ENCODE measurements around the gene ENOX1.

Gene ENOX1

DNA sequence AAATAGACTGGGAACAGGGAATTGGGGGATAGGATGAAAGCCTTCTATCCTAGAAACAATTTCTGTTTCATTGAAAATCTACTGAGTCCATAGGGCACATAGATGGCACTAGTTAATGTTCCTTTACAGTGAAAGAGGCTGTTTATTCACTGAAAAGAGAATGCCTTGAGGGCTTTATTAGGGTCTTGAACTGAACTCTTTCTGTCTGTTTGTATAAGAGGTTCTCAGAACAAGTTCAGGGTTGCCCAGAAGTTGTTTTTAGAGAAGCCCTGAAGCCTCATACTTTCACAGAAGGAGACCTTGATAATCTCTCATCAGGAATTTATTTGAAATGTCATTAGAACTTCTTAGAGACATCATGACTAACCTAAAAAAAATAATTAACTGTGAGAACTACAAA lies 43.9 kb downstream of the ENOX1 start:
- Mint-ChIP-seq H3K9me3 (no peaks in the 10 kb centered on the region), H3K4me3 (no peak overlapping the region), H3K4me1 (ENCODE audit: low read depth) (no peaks in the 10 kb centered on the region), H3K36me3 (ENCODE audit: low read depth) (no peaks in the 10 kb centered on the region), H3K27ac (no peak overlapping the region), H3K27me3 (peaks cover 25% of the 10 kb centered on the region)
- no peak for DNase-seq

DNA sequence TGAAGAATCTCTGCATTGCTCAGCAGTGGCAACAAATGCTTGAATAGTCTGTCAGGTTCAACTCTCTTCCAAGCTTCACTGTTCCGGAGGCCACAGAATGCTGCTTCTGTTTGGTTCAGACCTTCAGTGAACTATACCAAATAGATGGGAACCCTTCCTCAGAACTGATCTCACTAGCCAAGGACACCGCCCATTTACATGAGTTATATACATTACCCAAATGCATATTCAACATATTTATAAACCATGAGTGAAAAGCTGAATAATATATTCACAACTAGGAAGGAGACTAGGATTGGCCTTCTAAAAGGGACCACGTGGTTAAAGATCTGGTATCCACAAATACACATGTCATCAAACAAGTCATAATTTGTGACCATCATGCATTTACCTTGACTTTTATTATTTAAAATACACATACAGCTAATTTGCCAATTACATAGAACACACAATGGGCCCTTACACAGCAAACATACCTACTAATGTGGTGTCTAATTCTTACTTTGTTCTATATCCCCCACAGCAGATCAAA lies 49.3 kb downstream of the ENOX1 start:
- Mint-ChIP-seq H3K36me3 (ENCODE audit: low read depth) (no peaks in the 10 kb centered on the region), H3K9me3 (no peaks in the 10 kb centered on the region), H3K4me3 (no peak overlapping the region), H3K27me3 (peaks cover 3% of the 10 kb centered on the region), H3K27ac (no peak overlapping the region), H3K4me1 (ENCODE audit: low read depth) (no peaks in the 10 kb centered on the region)
- no peak for DNase-seq

DNA sequence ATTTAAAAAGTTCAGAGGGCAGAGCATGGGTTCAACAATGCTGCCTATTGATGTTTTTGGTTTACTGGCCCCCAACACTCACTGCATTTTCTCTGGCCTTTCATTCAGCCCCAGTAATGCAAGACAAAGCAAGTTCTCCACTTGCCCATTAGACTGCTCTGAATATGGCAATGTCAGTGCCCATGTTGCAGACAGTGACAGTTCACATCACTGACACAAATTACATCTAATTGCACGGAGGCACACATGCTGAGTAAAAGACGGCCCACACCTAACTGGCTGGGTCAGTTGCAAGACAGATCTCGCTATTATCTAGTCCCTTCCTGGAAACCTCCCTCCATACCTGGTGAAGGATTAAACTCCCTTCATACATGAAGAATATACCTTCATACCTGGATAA lies 54.0 kb downstream of the ENOX1 start:
- Mint-ChIP-seq H3K27ac (no peak overlapping the region), H3K4me1 (ENCODE audit: low read depth) (no peaks in the 10 kb centered on the region), H3K4me3 (no peak overlapping the region), H3K9me3 (no peaks in the 10 kb centered on the region), H3K36me3 (ENCODE audit: low read depth) (no peaks in the 10 kb centered on the region), H3K27me3 (peaks cover 22% of the 10 kb centered on the region)
- DNase-seq, result no peak

DNA sequence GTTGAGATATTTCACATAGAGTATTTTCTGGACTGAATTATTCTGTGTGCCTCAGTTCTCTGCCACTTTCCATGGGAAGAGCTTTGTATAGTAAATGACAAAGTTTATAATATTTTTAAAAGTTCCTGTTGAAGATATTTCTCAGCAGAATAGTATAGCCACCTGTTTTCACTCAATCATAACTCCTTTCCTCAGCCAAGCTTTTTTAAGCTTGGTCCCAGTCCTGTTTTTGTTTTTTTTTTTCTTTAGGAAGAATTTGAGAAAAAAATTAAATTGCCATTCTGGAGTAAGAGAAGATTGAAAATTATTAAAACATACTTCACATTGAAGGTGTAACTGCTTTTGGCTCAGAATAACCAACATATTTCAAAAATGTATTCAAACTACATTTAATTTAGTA lies 55.5 kb downstream of the ENOX1 start:
- H3K36me3 Mint-ChIP-seq (ENCODE audit: low read depth), result no peaks in the 10 kb centered on the region
- no peak overlapping the region for H3K27ac Mint-ChIP-seq
- H3K4me1 Mint-ChIP-seq (ENCODE audit: low read depth), result no peaks in the 10 kb centered on the region
- H3K4me3 Mint-ChIP-seq, result no peak overlapping the region
- no peak for DNase-seq
- no peaks in the 10 kb centered on the region for H3K9me3 Mint-ChIP-seq
- peaks cover 28% of the 10 kb centered on the region for H3K27me3 Mint-ChIP-seq

DNA sequence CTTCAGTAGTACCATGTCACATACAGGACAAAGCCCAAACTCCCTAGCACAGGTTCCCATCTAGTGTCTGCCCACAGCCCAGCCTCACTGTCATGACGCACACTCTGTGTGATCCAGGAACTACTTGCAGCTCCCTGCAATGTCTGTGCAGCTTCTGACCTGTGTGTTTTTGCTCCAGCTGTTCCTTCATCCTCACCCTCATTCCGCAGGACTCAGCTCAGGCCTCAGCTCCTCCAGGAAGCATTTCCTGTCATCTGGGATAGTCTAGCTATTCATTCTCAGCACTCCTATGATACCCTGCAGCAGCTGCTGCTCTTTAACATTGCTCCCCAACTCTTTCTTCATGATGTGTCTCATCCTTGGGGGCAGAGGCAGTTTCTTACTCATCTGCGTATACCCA lies 56.1 kb downstream of the ENOX1 start:
- no peaks in the 10 kb centered on the region for H3K4me1 Mint-ChIP-seq (ENCODE audit: low read depth)
- H3K9me3 Mint-ChIP-seq, result no peaks in the 10 kb centered on the region
- H3K36me3 Mint-ChIP-seq (ENCODE audit: low read depth), result no peaks in the 10 kb centered on the region
- no peak overlapping the region for H3K27ac Mint-ChIP-seq
- no peak overlapping the region for H3K4me3 Mint-ChIP-seq
- DNase-seq, result no peak
- H3K27me3 Mint-ChIP-seq, result peaks cover 28% of the 10 kb centered on the region

GRCh38 chr13:43728421-43728820 lies 58.4 kb downstream of the ENOX1 start:
- H3K4me1 Mint-ChIP-seq (ENCODE audit: low read depth), result no peaks in the 10 kb centered on the region
- DNase-seq, result no peak
- H3K27me3 Mint-ChIP-seq, result peaks cover 28% of the 10 kb centered on the region
- H3K27ac Mint-ChIP-seq, result no peak overlapping the region
- H3K9me3 Mint-ChIP-seq, result no peaks in the 10 kb centered on the region
- no peak overlapping the region for H3K4me3 Mint-ChIP-seq
- no peaks in the 10 kb centered on the region for H3K36me3 Mint-ChIP-seq (ENCODE audit: low read depth)

- H3K27me3 Mint-ChIP-seq, result peaks cover 28% of the 10 kb centered on the region
- H3K27ac Mint-ChIP-seq, result no peak overlapping the region
- H3K4me3 Mint-ChIP-seq, result no peak overlapping the region
- H3K4me1 Mint-ChIP-seq (ENCODE audit: low read depth), result no peaks in the 10 kb centered on the region
- H3K36me3 Mint-ChIP-seq (ENCODE audit: low read depth), result no peaks in the 10 kb centered on the region
- no peaks in the 10 kb centered on the region for H3K9me3 Mint-ChIP-seq
- no peak for DNase-seq
Observed at GRCh38 chr13:43727856-43728255, 58.9 kb downstream of the ENOX1 start.

DNA sequence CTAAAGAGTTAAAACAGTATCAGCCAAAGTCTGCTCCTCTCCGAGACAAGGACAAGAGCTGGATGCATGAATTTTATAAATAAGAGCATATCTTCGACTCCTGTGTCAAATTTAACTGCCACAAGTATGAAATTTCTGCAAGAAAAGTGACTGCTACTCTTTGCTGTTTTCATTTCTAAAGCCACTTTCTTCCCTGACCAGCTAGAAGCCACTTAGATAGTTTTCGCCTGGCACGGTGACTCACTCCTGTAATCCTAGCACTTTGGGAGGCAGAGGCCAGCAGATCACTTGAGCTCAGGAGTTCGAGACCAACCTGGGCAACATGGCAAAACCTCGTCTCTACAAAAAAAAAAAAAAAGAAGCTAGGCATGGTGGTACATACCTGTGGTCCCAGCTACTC lies 61.3 kb downstream of the ENOX1 start:
- Mint-ChIP-seq H3K27me3 (peaks cover 30% of the 10 kb centered on the region), H3K27ac (no peak overlapping the region), H3K36me3 (ENCODE audit: low read depth) (no peaks in the 10 kb centered on the region), H3K4me3 (no peak overlapping the region), H3K4me1 (ENCODE audit: low read depth) (no peaks in the 10 kb centered on the region), H3K9me3 (no peaks in the 10 kb centered on the region)
- no peak for DNase-seq

DNA sequence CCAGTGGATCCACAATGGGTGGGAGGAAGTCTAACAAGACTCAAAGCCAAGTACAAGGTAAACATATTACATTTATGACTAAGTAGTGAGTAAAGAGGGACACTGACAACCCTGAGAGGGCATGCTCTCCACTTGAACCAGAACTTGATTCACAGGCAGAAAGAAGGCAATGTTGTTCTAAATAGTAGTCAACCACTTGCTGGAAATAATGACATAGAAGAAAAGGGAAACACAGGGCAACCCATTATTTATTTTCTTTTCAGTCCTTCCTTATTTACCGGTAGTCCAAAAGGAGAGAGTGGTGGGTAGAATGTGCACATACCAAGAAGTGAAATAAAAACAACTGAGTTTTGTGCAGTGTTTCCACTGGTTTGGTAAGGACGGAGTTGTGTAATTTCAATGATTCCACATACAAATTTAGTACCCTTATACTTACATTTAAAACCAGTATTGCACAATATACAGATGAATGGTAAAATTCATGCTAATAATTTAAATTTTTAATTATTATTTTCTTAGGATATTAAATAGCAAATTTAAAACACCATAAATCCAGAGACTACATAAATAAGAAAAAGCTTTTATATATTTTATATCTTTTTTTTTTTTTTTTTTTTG lies 65.9 kb downstream of the ENOX1 start:
- Mint-ChIP-seq H3K4me1 (ENCODE audit: low read depth) (no peaks in the 10 kb centered on the region), H3K9me3 (no peaks in the 10 kb centered on the region), H3K36me3 (ENCODE audit: low read depth) (no peaks in the 10 kb centered on the region), H3K4me3 (no peak overlapping the region), H3K27me3 (peaks cover 27% of the 10 kb centered on the region), H3K27ac (no peak overlapping the region)
- DNase-seq, result no peak

GRCh38 chr13:43698758-43699157 lies 88.0 kb downstream of the ENOX1 start:
- H3K27me3 Mint-ChIP-seq, result peaks cover 32% of the 10 kb centered on the region
- DNase-seq, result no peak
- H3K36me3 Mint-ChIP-seq (ENCODE audit: low read depth), result no peaks in the 10 kb centered on the region
- no peaks in the 10 kb centered on the region for H3K4me1 Mint-ChIP-seq (ENCODE audit: low read depth)
- no peaks in the 10 kb centered on the region for H3K9me3 Mint-ChIP-seq
- no peak overlapping the region for H3K27ac Mint-ChIP-seq
- H3K4me3 Mint-ChIP-seq, result no peak overlapping the region

DNA sequence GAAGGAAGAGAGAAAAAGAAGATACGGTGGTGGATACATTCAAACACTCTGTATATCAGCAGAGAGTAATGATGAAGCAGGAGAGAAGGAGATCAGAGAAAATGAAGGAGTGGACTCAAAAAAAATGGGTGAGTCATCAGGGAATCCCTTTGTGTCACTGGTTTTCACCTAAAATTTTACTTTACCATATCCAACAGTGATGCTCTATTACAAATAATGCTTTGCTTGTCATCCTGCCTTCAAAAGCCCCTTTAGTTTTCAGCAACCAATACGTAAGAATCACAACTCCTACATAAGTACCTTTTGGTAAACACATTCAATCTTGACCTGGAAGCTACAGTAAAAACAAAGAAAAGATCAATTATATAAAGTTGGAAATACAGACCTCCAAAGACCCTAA lies 88.8 kb downstream of the ENOX1 start:
- Mint-ChIP-seq H3K9me3 (no peaks in the 10 kb centered on the region), H3K27me3 (peaks cover 35% of the 10 kb centered on the region), H3K4me1 (ENCODE audit: low read depth) (no peaks in the 10 kb centered on the region), H3K27ac (peak overlapping the region; percentile 39), H3K36me3 (ENCODE audit: low read depth) (no peaks in the 10 kb centered on the region), H3K4me3 (no peak overlapping the region)
- DNase-seq, result no peak

- no peak for DNase-seq
- no peak overlapping the region for H3K27ac Mint-ChIP-seq
- no peak overlapping the region for H3K4me3 Mint-ChIP-seq
- no peaks in the 10 kb centered on the region for H3K9me3 Mint-ChIP-seq
- no peaks in the 10 kb centered on the region for H3K4me1 Mint-ChIP-seq (ENCODE audit: low read depth)
- peaks cover 35% of the 10 kb centered on the region for H3K27me3 Mint-ChIP-seq
- no peaks in the 10 kb centered on the region for H3K36me3 Mint-ChIP-seq (ENCODE audit: low read depth)
Observed at GRCh38 chr13:43697323-43697722, 89.4 kb downstream of the ENOX1 start.

DNA sequence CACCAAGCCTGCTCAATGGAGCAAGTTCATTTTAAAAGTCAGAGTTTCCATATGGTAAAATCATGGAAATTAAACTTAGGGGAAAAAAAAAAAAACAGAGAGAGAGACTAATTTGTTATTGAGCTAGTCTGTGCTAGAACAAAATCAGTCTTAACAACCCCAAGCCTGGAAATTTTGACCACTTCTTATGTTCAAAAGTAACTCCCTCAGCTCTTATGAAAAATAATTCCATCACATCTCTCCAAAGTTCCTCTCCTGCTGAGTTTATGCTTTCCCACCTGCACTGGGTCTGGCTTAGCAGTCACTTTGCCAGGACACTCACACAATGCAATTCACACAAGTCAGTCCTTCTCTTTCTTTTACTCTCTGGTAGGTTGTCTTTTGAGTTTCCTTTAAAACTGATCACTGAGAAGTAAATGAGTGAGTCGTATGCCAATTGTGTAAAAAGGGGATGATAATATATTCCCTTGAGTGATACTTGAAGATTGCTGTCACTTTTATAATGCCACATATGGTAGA lies 92.6 kb downstream of the ENOX1 start:
- no peaks in the 10 kb centered on the region for H3K9me3 Mint-ChIP-seq
- H3K27me3 Mint-ChIP-seq, result peaks cover 39% of the 10 kb centered on the region
- DNase-seq, result no peak
- H3K27ac Mint-ChIP-seq, result no peak overlapping the region
- H3K4me1 Mint-ChIP-seq (ENCODE audit: low read depth), result no peaks in the 10 kb centered on the region
- H3K36me3 Mint-ChIP-seq (ENCODE audit: low read depth), result no peaks in the 10 kb centered on the region
- no peak overlapping the region for H3K4me3 Mint-ChIP-seq

- no peaks in the 10 kb centered on the region for H3K9me3 Mint-ChIP-seq
- H3K4me3 Mint-ChIP-seq, result no peak overlapping the region
- peaks cover 35% of the 10 kb centered on the region for H3K27me3 Mint-ChIP-seq
- H3K27ac Mint-ChIP-seq, result no peak overlapping the region
- DNase-seq, result no peak
- no peaks in the 10 kb centered on the region for H3K36me3 Mint-ChIP-seq (ENCODE audit: low read depth)
- H3K4me1 Mint-ChIP-seq (ENCODE audit: low read depth), result no peaks in the 10 kb centered on the region
Observed at GRCh38 chr13:43693639-43694038, 93.1 kb downstream of the ENOX1 start.

DNA sequence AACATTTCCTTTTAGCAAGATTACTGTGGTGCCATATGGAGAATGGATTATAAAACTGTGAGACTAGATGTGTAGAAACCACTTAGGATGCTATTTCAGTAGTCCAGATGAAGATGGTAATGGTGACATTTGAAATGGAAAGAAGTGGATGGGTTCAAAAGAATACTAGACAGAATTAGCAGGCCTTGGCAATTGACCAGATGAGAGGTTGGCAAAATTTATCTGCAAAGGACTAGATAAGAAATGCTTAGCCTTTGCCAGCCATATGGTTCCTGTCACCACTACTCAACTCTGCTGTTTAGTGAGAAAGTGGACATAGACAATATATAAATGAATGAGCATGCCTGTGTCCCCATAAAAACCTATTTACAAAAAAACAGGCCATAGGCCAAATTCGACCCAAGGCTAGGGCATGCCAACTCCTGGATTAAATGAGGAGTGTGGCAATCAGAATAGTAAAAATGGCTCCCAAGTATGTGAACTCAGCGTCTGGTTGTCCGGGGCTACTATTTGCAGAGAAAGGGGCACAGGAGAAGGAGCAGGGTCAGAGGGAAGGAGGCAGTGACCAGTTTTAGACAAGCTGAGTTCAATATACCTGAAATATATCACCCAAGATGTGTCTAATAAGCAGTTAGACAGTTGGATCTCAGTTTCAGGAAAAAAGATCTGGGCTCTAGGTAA lies 98.4 kb downstream of the ENOX1 start:
- no peak for DNase-seq
- H3K36me3 Mint-ChIP-seq (ENCODE audit: low read depth), result no peaks in the 10 kb centered on the region
- no peak overlapping the region for H3K4me3 Mint-ChIP-seq
- H3K27me3 Mint-ChIP-seq, result peaks cover 10% of the 10 kb centered on the region
- H3K4me1 Mint-ChIP-seq (ENCODE audit: low read depth), result no peaks in the 10 kb centered on the region
- H3K27ac Mint-ChIP-seq, result no peak overlapping the region
- no peaks in the 10 kb centered on the region for H3K9me3 Mint-ChIP-seq

Data from activated T-cell treated with anti-CD3 and anti-CD28 coated beads, Interleukin-2, amount 50 U/mL, for 24 hours (primary cell).